ENCODE data around the gene SCARB1.

SCARB1 gene

GRCh38 chr12:124831590-124831989 lies 32.1 kb downstream of the SCARB1 start:
- TF ChIP-seq EZH2phosphoT487 (IDR thresholded peaks at IDR 0.05; ENCODE audit: borderline replicate concordance, low read length) (no peak), CTCF (IDR thresholded peaks at IDR 0.05; ENCODE audit: low read depth, low read length, poor library complexity, severe bottlenecking) (no peak)
- no peak overlapping the region for H3K27ac ChIP-seq (ENCODE audit: low read depth, low read length)
- H4K20me1 ChIP-seq (ENCODE audit: control insufficient read depth, insufficient read depth, low read depth, low read length): peaks cover 18% of the 10 kb centered on the region

GRCh38 chr12:124830306-124830705 lies 33.4 kb downstream of the SCARB1 start:
- Histone ChIP-seq H3K27ac (ENCODE audit: low read depth, low read length) (no peak overlapping the region), H3K27me3 (ENCODE audit: control insufficient read depth, low read length) (no peaks in the 10 kb centered on the region), H3K9me2 (replicated peaks; ENCODE audit: control insufficient read depth, low read length) (no peaks in the 10 kb centered on the region), H3K4me1 (ENCODE audit: control insufficient read depth, low read length) (no peaks in the 10 kb centered on the region), H3K79me2 (ENCODE audit: control insufficient read depth, low read length) (peaks cover 94% of the 10 kb centered on the region), H4K20me1 (ENCODE audit: control insufficient read depth, insufficient read depth, low read depth, low read length) (peaks cover 10% of the 10 kb centered on the region), H3K4me3 (ENCODE audit: low read length) (no peak overlapping the region), H3K36me3 (ENCODE audit: control insufficient read depth, low read length) (peaks cover 27% of the 10 kb centered on the region), H3K9me3 (ENCODE audit: control insufficient read depth, insufficient read depth, low read length) (no peaks in the 10 kb centered on the region), H3K4me2 (ENCODE audit: low read length) (no peak overlapping the region), H3F3A (ENCODE audit: control insufficient read depth, insufficient read depth) (no peaks in the 10 kb centered on the region)
- TF ChIP-seq EZH2phosphoT487 (IDR thresholded peaks at IDR 0.05; ENCODE audit: borderline replicate concordance, low read length): no peak
- TF ChIP-seq CTCF (IDR thresholded peaks at IDR 0.05; ENCODE audit: low read depth, low read length, poor library complexity, severe bottlenecking): no peak

More at GRCh38 chr12:124831590-124831989, 32.1 kb downstream of the SCARB1 start:
- Histone ChIP-seq H3F3A (ENCODE audit: control insufficient read depth, insufficient read depth) (no peaks in the 10 kb centered on the region), H3K4me2 (ENCODE audit: low read length) (no peak overlapping the region), H3K4me3 (ENCODE audit: low read length) (no peak overlapping the region), H3K9me3 (ENCODE audit: control insufficient read depth, insufficient read depth, low read length) (no peaks in the 10 kb centered on the region), H3K36me3 (ENCODE audit: control insufficient read depth, low read length) (peaks cover 31% of the 10 kb centered on the region), H3K4me1 (ENCODE audit: control insufficient read depth, low read length) (no peaks in the 10 kb centered on the region), H3K27me3 (ENCODE audit: control insufficient read depth, low read length) (no peaks in the 10 kb centered on the region), H3K79me2 (ENCODE audit: control insufficient read depth, low read length) (peaks cover 95% of the 10 kb centered on the region), H3K9me2 (replicated peaks; ENCODE audit: control insufficient read depth, low read length) (no peaks in the 10 kb centered on the region)

GRCh38 chr12:124829708-124830304 lies 33.9 kb downstream of the SCARB1 start:
- Histone ChIP-seq H3K27ac (ENCODE audit: low read depth, low read length) (no peak overlapping the region), H3K4me3 (ENCODE audit: low read length) (no peak overlapping the region)

More at GRCh38 chr12:124829708-124830304, 33.9 kb downstream of the SCARB1 start:
- no peak for TF ChIP-seq CTCF (IDR thresholded peaks at IDR 0.05; ENCODE audit: low read depth, low read length, poor library complexity, severe bottlenecking)
- Histone ChIP-seq H4K20me1 (ENCODE audit: control insufficient read depth, insufficient read depth, low read depth, low read length) (peaks cover 10% of the 10 kb centered on the region), H3F3A (ENCODE audit: control insufficient read depth, insufficient read depth) (no peaks in the 10 kb centered on the region), H3K4me2 (ENCODE audit: low read length) (no peak overlapping the region), H3K4me1 (ENCODE audit: control insufficient read depth, low read length) (no peaks in the 10 kb centered on the region), H3K9me3 (ENCODE audit: control insufficient read depth, insufficient read depth, low read length) (no peaks in the 10 kb centered on the region), H3K36me3 (ENCODE audit: control insufficient read depth, low read length) (peaks cover 27% of the 10 kb centered on the region), H3K79me2 (ENCODE audit: control insufficient read depth, low read length) (peaks cover 93% of the 10 kb centered on the region), H3K27me3 (ENCODE audit: control insufficient read depth, low read length) (no peaks in the 10 kb centered on the region), H3K9me2 (replicated peaks; ENCODE audit: control insufficient read depth, low read length) (no peaks in the 10 kb centered on the region)
